Endothelial cell of umbilical vein (primary cell): ENCODE results near the gene SLC5A8. TPM values are rescaled to one million over a fixed set of nuclear protein-coding genes. Genes with fewer than 3 reads are reported as not detected.

Source experiments
- BruUV-seq: library from RNA; stranded (reverse); fragments of 400-500 nt; replicated peaks from 2 replicates; lab custom pipeline; 2021; lab: Mats Ljungman, UMichigan
- CTCF ChIA-PET: fragments of 300-600, 350-600 bp; sonication (Branson Sonifier 250); formaldehyde crosslinking; loops from one replicate; lab custom pipeline; 2021; ENCODE audit warnings: antibody characterized with exemption, inconsistent platforms; lab: Charles Lee
- POLR2A ChIA-PET: fragments of 300-600, 350-600 bp; sonication (Branson Sonifier 250); formaldehyde crosslinking; loops from one replicate; lab custom pipeline; 2021; ENCODE audit warnings: antibody characterized with exemption, inconsistent platforms; lab: Charles Lee
- DNase-seq: peaks from one replicate; pipeline ENCODE4 v3.0.0-alpha.2; 2011; ENCODE audit warnings: low read depth, low spot score
- FAIRE-seq: peaks from 2 replicates; lab custom pipeline; 2011; peaks lifted over from hg19 to GRCh38; lab: Jason Lieb, UNC
- H2AFZ ChIP-seq: 2 replicates; pipeline ENCODE4 v1.6.0; 2012; ENCODE audit warnings: low read depth, low read length, control low read depth, inconsistent platforms
- H3K27ac ChIP-seq: 2 replicates; pipeline ENCODE4 v1.5.1; 2011; ENCODE audit warnings: low read depth, mild to moderate bottlenecking, control low read depth, low read length, moderate library complexity; ENCODE audit not compliant: insufficient read depth
- H3K27me3 ChIP-seq, 2 experiments: 2 replicates each; pipeline versions ENCODE4 v1.6.0 to v1.6.1; 2011; ENCODE audit warnings: low read length in 2 of 2, mixed read lengths in 1 of 2; ENCODE audit not compliant: control insufficient read depth in 2 of 2, insufficient read depth in 2 of 2
- H3K36me3 ChIP-seq, 2 experiments: 2 replicates in 1 of 2; 3 replicates in 1 of 2; pipeline ENCODE4 v1.5.1; 2011; ENCODE audit warnings: low read length in 2 of 2, mild to moderate bottlenecking in 1 of 2, moderate library complexity in 1 of 2; ENCODE audit not compliant: control insufficient read depth in 2 of 2, insufficient read depth in 2 of 2; ENCODE audit errors: extremely low read depth in 1 of 2
- H3K4me1 ChIP-seq: 3 replicates; pipeline ENCODE4 v1.5.1; 2011; ENCODE audit warnings: mild to moderate bottlenecking, low read length; ENCODE audit not compliant: control insufficient read depth, insufficient read depth; ENCODE audit errors: extremely low read depth
- H3K4me2 ChIP-seq: 2 replicates; pipeline ENCODE4 v1.6.1; 2011; ENCODE audit warnings: low read length, control low read depth, mixed read lengths; ENCODE audit not compliant: insufficient read depth
- H3K4me3 ChIP-seq, 3 experiments: fragments of 200-600 bp in 1 of 3; sonication (generic), shearing (Covaris generic) in 1 of 3; replicated peaks in 1 of 3; 2 replicates each; pipeline ENCODE4 v1.5.1; 2011 to 2016; ENCODE audit warnings: control low read depth in 3 of 3, low read length in 3 of 3, mild to moderate bottlenecking in 2 of 3, inconsistent platforms in 1 of 3, low read depth in 1 of 3, moderate library complexity in 1 of 3; ENCODE audit not compliant: insufficient read depth in 1 of 3
- H3K79me2 ChIP-seq: 2 replicates; pipeline ENCODE4 v1.6.0; 2012; ENCODE audit warnings: low read length, inconsistent platforms; ENCODE audit not compliant: control insufficient read depth, insufficient read depth
- H3K9ac ChIP-seq: replicated peaks from 2 replicates; pipeline ENCODE3; 2011; ENCODE audit warnings: low read length, control low read depth; ENCODE audit not compliant: insufficient read depth; ENCODE audit errors: extremely low read depth
- H3K9me1 ChIP-seq: replicated peaks from 3 replicates; pipeline ENCODE4 v1.6.0; 2011; ENCODE audit warnings: mild to moderate bottlenecking, low read length; ENCODE audit not compliant: control insufficient read depth, insufficient read depth; ENCODE audit errors: extremely low read depth
- H3K9me3 ChIP-seq: replicated peaks from 2 replicates; pipeline ENCODE4 v1.5.1; 2012; ENCODE audit warnings: low read length, inconsistent platforms; ENCODE audit not compliant: control insufficient read depth, insufficient read depth
- H4K20me1 ChIP-seq: replicated peaks from 2 replicates; pipeline ENCODE3; 2011; ENCODE audit warnings: mild to moderate bottlenecking, low read length; ENCODE audit not compliant: control insufficient read depth, insufficient read depth; ENCODE audit errors: extremely low read depth
- CTCF ChIP-seq, 2 donors: IDR thresholded peaks; 1 replicate in 1 of 2; 2 replicates in 1 of 2; pipeline ENCODE4 v1.5.1; 2011; ENCODE audit warnings: low read length in 2 of 2, mild to moderate bottlenecking in 2 of 2, moderate library complexity in 2 of 2, control low read depth in 1 of 2, inconsistent platforms in 1 of 2, low read depth in 1 of 2; ENCODE audit not compliant: insufficient read depth in 1 of 2; ENCODE audit errors: extremely low read depth in 1 of 2
- POLR2A ChIP-seq: IDR thresholded peaks from 2 replicates; pipeline ENCODE4 v1.6.1; 2012; ENCODE audit warnings: low read depth, mild to moderate bottlenecking, control low read depth, low read length
- POLR2AphosphoS5 ChIP-seq: IDR thresholded peaks from 2 replicates; pipeline ENCODE4 v1.6.1; 2012; ENCODE audit warnings: low read depth, mild to moderate bottlenecking, control low read depth, low read length, moderate library complexity; ENCODE audit not compliant: insufficient read depth
- dilution Hi-C: fragments of 300-500 bp; cut with MboI; formaldehyde crosslinking; loops from one replicate; pipeline ENCODE4 v1.15.0; 2019; ENCODE audit warnings: low sequenced_read_pairs; ENCODE audit not compliant: extremely low pct_ligation_motif_present
- intact Hi-C: fragments of 100-400 bp; cut with micrococcal nuclease; formaldehyde crosslinking; loops from one replicate; pipeline ENCODE4 v1.10.0; 2022
- polyA plus RNA-seq, 4 experiments: library from polyadenylated mRNA; depleted of rRNA in 3 of 4; stranded (reverse) in 3 of 4; unstranded in 1 of 4; fragments of >200 nt; gene quantifications; 2 replicates each; pipeline versions ENCODE4 v1.2.1 to v1.2.3, GENCODE V29; 2011 to 2012; ENCODE audit warnings: missing spikeins in 1 of 4
- total RNA-seq: library from RNA; stranded (reverse); gene quantifications from 2 replicates; pipeline ENCODE4 v1.2.3, GENCODE V29; 2021

Gene SLC5A8
- total and polyA plus RNA-seq, 2 donors (not counting 3 experiments of a cell fraction or from before 2014, with no cell fraction given) = not detected

- DNase-seq = no peak
- Histone ChIP-seq H3K79me2 (no peaks in the 10 kb centered on the region), H3K4me1 (no peaks in the 10 kb centered on the region), H3K9ac (no peak overlapping the region), H3K9me3 (no peaks in the 10 kb centered on the region), H3K9me1 (no peaks in the 10 kb centered on the region), H3K27me3 (no peaks in the 10 kb centered on the region), H3K4me2 (no peak overlapping the region), H2AFZ (no peak overlapping the region), H4K20me1 (no peaks in the 10 kb centered on the region), H3K27ac (no peak overlapping the region), H3K36me3 (no peaks in the 10 kb centered on the region), H3K4me3 (no peak overlapping the region)
- ChIA-PET CTCF (no interaction called here), POLR2A (no interaction called here)
- BruUV-seq = no TSS peak
- no peak for TF ChIP-seq CTCF (IDR thresholded peaks at IDR 0.05; ENCODE audit: extremely low read depth in 1 of 2, insufficient read depth in 1 of 2, low read depth in 1 of 2, low read length in 2 of 2)
- no peak for TF ChIP-seq POLR2AphosphoS5
- TF ChIP-seq POLR2A = no peak
- dilution Hi-C loops = no loop called here
- intact Hi-C loops = no loop called here
- FAIRE-seq = no peak
Observed at GRCh38 chr12:101216810-101217209, 6.8 kb upstream of the SLC5A8 start.

DNA sequence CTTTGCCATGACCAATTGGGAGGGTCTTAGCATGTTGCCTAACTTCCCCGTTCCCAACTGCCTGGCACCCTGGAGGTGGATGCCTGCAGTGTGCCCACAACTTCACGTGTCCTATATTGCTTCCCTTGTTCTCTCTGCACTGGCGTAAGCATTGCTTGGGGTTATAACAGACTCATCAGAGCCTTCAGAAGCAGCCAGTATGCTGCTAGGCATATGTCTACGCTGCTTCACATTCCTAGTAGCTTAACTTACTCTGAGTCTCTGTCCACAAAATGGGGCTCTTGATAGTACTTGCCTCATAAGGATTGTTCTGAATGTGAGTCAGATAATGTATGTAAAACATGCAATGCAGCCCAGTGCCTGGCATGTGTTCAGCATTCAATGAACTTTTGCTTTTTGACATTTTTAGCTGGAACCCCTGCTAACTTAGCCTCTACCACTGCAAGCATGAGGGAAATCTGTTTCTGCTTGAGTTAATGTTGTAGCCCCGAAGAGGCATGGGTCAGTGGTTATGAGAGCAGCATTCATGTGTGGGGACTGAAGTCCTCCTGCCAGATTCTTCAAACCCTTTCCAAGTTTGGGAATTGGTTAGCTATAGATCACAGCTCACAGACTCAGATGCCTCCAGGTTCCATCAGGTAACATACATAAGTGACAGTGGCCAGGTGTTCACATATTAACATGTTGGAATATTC lies 2.8 kb downstream of the SLC5A8 start:
- Histone ChIP-seq H3K9me1 (no peaks in the 10 kb centered on the region), H3K9me3 (no peaks in the 10 kb centered on the region), H3K79me2 (no peaks in the 10 kb centered on the region), H4K20me1 (no peaks in the 10 kb centered on the region), H3K27ac (no peak overlapping the region), H3K4me2 (no peak overlapping the region), H2AFZ (no peak overlapping the region), H3K9ac (no peak overlapping the region), H3K36me3 (no peaks in the 10 kb centered on the region), H3K4me1 (no peaks in the 10 kb centered on the region), H3K27me3 (peaks cover 0 to 7% of the 10 kb centered on the region in 2 experiments), H3K4me3 (no peak overlapping the region)
- FAIRE-seq = no peak
- no TSS peak for BruUV-seq
- POLR2A ChIA-PET = no interaction called here
- intact Hi-C loops (no loop called here), dilution Hi-C loops (no loop called here)
- no peak for DNase-seq
- no peak for TF ChIP-seq POLR2AphosphoS5
- TF ChIP-seq CTCF (IDR thresholded peaks at IDR 0.05; ENCODE audit: extremely low read depth in 1 of 2, insufficient read depth in 1 of 2, low read depth in 1 of 2, low read length in 2 of 2) = no peak
- CTCF ChIA-PET = interaction anchor here (1.0 kb wide), 1 partner anchor 12 kb away, joined by 3 read pairs; no protein-coding TSS in a partner anchor
